ENCODE measurements around the gene GOLGA6L25. TPM values are rescaled to one million over a fixed set of nuclear protein-coding genes. Genes with fewer than 3 reads are reported as not detected.
"Not testable (repeated sequence)": the region's sequence is repeated elsewhere in the genome, so short reads cannot be mapped to it uniquely, and the experiment has no call there.

GOLGA6L25 gene
- total RNA-seq, 2 experiments from 2014 or later = not detected

DNA sequence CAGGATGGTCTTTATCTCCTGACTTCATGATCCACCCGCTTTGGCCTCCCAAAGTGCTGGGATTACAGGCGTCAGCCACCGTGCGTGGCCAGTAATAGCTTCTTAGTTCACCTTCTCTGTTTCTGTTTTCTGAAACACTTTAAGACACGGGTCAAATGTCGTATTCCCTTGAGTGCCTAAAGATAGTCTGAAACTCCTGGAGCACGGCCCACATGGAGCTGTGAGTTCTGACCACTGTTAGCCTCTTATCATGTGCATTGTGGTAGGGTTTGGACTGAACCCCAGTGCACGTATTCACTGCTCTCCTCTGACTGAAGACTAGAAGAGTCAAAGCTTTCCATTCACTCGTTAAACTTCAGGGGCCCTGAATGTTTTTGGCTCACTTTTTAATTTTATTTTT, 48.8 kb downstream of the GOLGA6L25 start:
- intact Hi-C loops (cut with micrococcal nuclease) = not testable (repeated sequence)

More for the DNA sequence above, 48.8 kb downstream of the GOLGA6L25 start:
- H3K4me1 Mint-ChIP-seq (ENCODE audit: low read depth); H3K27ac Mint-ChIP-seq; H3K9me3 Mint-ChIP-seq; DNase-seq; POLR2A ChIA-PET; H3K36me3 Mint-ChIP-seq; H3K27me3 Mint-ChIP-seq; CTCF ChIA-PET; H3K4me3 Mint-ChIP-seq: not testable (repeated sequence)

Other genes with a start within 250 kb of the GOLGA6L25 start
- gene HERC2, start 231.4 kb upstream of the GOLGA6L25 start, total RNA-seq = 10 to 100 TPM; 30.4 to 33.7 TPM
- gene GOLGA6L24, start 195.5 kb upstream of the GOLGA6L25 start, total RNA-seq = not detected
- gene GOLGA8F, start 174.9 kb upstream of the GOLGA6L25 start, total RNA-seq = not detected
- gene GOLGA8G, start 20.6 kb upstream of the GOLGA6L25 start, total RNA-seq = not detected
- gene GOLGA8M, start 158.9 kb downstream of the GOLGA6L25 start, total RNA-seq = under 1 TPM in 1 of 2 experiments, not detected in 1; 0.46 TPM